ENCODE data around the gene VILL.
A peak's percentile ranks its signal among the peaks of the same experiment; 100 is the strongest.

The VILL gene

DNA sequence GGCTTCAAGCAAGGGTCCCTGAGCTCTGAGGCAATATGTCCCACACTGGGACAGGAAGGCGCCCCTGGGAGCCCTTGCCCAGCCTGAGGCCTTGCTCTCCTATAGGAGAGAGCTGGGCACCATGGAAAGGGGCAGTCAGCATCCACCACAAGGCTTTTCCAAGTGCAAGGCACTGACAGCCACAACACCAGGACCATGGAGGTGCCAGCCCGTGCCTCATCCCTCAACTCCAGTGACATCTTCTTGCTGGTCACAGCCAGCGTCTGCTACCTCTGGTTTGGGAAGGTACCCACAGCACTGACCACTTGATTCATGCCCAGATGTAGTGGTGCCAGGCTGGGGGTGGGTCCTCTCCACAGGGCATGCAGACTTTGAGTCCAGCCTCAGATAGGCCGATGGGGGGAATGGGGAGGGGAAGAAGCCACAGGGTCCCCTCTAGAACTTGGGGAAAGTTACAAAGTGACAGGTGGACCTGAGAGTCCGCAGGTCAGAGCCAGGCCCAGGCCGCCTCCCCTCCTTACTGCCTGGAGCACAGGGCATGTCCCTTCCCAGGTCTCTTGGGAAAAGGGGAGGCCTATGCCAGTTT lies 11.8 kb downstream of the VILL start:
- no peak for DNase-seq

- DNase-seq, result no peak
Measured at GRCh38 chr3:38002940-38003339, 12.4 kb downstream of the VILL start.

DNA sequence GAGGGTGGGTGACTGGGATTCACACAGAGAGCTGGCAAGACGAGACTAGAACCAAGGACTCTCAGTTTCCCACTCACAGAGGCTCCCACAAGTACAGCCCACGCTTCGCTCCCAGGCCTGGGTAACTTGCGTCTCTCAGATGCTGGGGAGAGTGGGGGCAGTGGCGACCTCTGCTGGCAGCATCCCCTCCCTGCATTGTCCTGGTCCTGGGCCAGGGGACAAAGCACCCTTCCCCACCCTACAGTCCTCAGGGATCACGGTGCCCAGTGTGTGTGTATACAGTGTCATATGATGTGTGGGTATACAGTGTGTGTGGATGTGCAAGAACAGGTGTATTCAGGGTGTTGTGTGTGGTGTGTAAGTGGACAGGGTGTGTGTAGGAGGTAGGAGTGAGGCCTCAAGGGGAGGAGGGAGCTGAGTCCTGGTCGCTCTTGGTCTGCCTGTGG lies 12.8 kb downstream of the VILL start:
- DNase-seq, result peak; percentile 85

GRCh38 chr3:38003817-38004414 lies 13.3 kb downstream of the VILL start:
- no peak for DNase-seq

DNA sequence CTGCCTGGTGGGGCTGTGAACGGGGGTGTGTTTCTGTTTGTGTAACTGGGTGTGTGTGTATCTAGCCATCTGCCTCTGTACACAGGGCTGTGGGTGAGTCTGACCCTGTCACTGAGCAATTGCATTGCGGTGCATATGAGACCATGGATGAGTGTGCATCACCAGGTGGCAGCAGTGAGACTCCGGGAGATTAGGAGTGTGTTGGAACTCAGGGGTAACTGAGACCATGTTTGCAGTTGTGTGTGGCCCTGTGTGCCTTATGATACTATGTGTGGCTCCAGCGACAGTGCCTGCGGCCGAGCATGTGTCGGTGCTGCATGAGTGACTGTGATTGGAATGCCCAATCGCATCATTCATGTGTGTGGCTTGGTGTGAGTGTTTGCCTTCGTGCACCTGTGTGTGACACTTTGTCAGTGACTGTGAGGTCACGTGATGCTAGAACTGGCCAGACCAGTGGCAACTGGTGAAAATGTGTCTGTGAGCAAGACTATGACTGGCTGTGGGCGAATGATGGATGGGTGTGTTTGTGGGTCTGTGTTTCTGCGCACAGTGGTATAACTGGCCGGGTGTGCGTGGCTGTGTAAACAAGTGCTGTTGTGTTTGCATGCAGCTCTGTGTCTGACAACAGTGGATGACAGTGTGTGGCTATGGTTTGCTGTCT lies 14.0 kb downstream of the VILL start:
- DNase-seq, result peak; percentile 77

GRCh38 chr3:38005076-38006020 lies 14.8 kb downstream of the VILL start:
- DNase-seq, result no peak

DNA sequence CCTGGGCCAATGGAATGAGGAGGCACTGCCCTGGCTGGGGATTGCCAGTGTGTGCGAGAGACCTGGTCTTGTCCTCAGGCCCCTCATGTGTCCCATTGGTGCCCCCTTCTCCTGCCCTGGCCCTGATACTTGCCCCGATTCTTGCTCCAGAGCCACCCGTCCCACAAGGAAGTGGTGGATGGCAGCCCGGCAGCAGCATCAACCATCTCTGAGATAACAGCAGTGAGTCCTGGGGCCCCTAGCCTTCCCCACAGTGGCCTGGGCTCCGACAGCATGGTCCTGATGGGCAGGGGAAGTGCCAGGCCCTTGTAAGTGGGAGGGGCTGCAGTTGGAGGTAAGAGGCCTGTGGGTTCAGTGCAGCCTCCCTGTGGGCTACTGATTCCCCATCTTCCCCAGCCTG lies 15.4 kb downstream of the VILL start:
- DNase-seq, result no peak

- DNase-seq, result no peak
Measured at GRCh38 chr3:38006445-38006995, 15.9 kb downstream of the VILL start.

DNA sequence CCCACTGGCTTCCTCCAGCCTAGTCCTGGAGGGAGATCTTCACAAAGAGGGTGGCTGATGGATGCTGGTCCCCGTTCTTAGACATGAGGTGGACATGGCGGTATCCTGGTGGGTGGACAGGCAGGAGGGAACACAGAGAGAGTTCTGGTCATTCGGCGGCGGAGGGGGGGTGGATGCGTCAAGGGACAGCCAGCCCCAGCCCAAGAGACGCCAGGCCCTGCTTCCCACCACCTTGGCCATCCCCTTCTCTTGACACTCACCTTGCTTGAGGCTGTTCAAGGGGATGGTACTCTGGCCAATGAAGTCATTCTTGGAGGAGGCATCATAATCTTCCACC lies 17.1 kb downstream of the VILL start:
- DNase-seq, result no peak

DNA sequence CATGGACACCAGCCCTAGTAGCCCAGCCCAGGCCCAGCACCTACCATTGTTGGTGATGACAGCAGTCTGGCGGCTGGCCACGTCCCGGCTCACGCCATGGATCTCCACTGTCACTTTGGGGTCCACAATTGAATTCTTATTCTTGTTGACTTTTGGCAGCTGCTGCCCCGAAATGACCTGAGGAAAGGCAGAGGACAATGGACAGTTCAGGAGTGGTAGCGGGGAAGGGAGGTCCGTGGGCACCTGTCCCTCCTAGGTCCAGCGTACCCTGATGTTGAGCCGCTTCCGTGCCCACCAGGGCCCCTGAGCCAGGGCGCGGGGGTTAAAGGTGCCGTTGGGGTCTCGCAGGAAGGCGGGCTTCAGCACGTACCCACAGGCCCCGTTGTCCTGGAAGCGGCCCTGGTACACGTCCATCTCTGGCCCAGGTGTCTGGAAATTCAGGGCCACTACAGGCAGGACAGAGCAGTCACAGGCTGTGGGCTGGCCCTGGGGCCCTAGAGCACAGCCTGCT lies 17.7 kb downstream of the VILL start:
- DNase-seq, result no peak

- no peak for DNase-seq
Measured at GRCh38 chr3:38008971-38009580, 18.5 kb downstream of the VILL start.

DNA sequence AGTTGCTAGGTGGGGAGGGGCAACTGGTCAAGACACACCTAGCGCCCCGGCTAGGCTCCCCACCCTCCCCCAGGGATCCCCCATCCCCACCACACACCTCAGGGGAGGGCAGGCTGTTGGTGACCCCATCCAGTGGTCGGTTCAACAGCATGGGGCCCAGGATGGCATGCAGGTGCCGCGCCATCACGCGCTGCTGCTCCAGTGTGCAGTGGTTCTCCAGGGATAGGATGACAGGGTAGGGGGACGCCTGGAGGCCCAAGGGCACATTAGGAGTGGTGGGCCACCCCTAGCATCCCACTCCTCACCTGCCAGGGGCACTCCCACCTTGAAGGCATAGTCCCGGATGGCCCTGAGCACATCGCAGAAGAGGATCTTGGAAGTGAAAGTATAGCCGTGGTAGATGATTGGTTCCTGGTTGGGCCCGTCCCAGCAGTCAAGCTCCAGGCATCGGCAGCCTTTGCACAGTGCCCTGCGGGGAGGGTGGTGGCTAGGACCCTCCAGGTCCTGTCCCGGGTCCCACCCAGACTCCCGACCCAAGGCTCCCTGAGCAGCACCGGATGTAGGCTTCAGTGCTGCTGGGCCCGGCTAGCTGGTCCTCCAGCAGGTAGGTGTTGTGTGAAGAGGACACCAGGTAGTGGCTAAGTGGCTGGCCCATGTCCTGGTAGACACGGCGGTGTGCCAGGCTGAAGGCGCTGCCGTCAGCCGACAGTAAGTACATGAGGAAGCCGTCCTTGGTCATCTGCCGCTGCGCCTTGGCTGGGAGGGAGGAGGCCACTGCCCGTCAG lies 19.4 kb downstream of the VILL start:
- no peak for DNase-seq

- DNase-seq, result no peak
Measured at GRCh38 chr3:38011111-38011510, 20.5 kb downstream of the VILL start.

- no peak for DNase-seq
Measured at GRCh38 chr3:38015485-38015884, 24.9 kb downstream of the VILL start.

DNA sequence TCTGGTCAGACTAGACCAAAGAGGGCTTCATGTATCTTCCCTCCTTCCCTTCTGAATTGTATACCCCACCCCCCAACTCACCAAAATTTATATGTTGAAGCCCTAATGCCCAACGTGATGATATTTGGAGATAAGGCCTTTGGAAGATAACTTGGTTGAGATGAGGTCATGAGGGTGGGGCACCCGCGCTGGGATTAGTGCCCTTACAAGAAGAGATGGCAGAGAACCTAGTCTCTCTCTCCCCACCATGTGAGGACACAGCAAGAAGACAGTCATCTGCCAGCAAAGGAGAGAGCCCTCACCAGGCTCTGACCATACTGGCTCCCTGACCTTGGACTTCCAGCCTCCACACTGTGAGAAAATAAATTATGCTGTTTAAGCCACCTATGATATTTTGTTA lies 25.4 kb downstream of the VILL start:
- DNase-seq, result no peak

DNA sequence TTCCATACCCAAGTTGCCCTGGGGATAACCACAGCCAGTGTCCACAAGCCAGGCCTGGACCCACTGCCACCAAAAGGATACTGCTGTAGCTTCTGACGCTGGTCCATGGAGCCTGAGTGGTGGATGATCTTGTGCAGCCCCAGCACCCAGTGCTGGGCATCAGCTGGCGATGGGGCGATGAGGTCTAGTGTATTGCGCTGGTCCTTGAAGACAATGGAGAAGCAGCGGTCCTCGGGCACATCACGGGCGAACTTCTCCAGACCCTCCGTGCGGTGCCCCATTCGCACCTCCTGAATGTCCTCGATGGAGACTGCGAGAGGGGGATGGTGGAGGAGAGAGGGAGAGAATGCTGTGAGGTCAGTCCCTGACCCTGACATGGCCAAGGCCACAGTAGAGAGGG lies 25.8 kb downstream of the VILL start:
- no peak for DNase-seq

DNA sequence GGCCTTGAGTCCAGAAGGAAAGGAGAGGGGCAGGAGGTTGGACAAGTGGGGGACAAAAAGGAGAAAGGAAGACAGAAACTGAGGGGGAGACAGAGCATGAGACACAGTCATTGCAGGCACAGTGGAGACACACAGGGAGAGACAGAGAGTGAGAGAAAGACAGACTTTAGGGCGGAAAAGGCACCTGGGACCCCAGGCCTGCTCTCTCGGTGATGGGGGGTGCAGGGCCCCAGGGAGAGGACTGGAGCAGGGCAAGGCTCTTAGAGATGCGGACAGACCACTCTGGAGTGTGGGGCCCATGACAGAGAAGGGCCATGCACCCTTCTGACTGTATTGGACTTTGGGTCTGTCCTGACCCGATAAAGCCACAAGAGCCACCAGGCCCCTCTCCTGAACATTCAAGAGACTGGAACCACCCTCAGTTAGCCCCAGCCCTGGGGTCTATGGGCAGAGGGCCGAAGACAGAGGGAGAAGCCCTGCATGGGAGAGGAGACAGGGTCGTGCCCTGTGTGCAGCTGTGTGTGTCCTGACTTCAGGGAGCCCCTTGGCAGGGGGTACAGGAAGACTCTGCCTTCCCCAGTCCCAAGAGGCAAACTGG lies 26.4 kb downstream of the VILL start:
- DNase-seq, result no peak

DNA sequence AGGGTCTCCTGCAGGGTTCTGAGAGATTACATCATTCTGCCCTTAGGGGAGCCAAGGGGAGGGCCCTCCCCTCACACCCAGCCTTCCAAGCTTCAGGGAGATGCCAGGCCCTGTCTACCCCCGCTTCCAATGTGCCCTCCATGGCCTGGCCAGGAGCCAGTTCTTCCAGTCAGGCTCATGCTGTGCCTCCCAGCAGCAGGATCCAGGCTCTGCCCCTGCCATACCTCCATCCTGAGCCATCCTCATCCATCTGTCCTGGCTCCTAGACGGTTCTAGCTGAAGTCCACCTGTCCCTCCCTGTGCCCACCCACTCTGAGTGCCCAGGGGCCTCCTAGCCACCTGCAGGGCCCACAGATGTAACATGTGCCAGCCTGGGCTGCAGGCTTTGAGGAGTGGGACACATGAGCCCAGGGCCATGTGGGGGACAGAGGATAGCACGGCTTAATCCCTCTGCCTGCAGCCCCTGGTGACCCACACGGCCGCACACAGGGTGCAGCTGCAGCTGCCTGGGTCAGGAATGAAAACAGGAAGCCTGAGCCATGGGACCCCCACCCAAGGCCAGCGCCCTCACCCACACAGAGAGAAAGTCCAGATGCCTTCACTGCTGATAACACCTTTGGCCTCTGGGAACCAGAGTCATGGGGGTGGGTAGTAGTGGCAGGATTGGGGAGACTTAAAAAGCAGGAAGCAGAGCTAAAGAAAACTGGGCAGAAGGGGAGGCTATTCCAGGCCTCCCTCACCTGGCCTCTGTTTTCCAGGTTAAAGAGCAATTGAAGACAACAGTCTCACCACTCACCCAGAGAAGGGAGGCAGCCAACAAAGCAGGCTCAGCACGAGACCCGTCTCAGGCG lies 27.1 kb downstream of the VILL start:
- no peak for DNase-seq

- DNase-seq, result no peak
Measured at GRCh38 chr3:38018296-38019266, 28.0 kb downstream of the VILL start.
